H1 (cell line): ENCODE measurements around the gene TEX264. TPM values are rescaled to one million over a fixed set of nuclear protein-coding genes. Genes with fewer than 3 reads are reported as not detected.

Experiments used
- CTCF ChIA-PET: fragments of 300-600 bp; sonication (Branson Sonifier 250); formaldehyde crosslinking; loops from one replicate; lab custom pipeline; 2021; ENCODE audit not compliant: partially characterized antibody; lab: Charles Lee
- POLR2A ChIA-PET: fragments of 300-600 bp; sonication (Branson Sonifier 250); formaldehyde crosslinking; loops from one replicate; lab custom pipeline; 2021; ENCODE audit warnings: inconsistent platforms; ENCODE audit not compliant: partially characterized antibody; lab: Charles Lee
- DNase-seq, 2 experiments: peaks; one replicate each; pipeline versions ENCODE4 v3.0.0 to v3.0.0-alpha.2; 2010 to 2022; ENCODE audit warnings: low spot score in 2 of 2, low read depth in 1 of 2, mixed read lengths in 1 of 2
- FAIRE-seq: peaks from 2 replicates; lab custom pipeline; 2011; peaks lifted over from hg19 to GRCh38; lab: Jason Lieb, UNC
- H2AFZ ChIP-seq: 2 replicates; pipeline ENCODE4 v1.8.1; 2012; ENCODE audit warnings: low read length, inconsistent platforms
- H2AK5ac ChIP-seq: 2 replicates; pipeline ENCODE4 v1.6.1; 2013; ENCODE audit warnings: low read depth, low read length
- H2BK120ac ChIP-seq: replicated peaks from 2 replicates; pipeline ENCODE3; 2013; ENCODE audit warnings: low read depth, low read length, inconsistent platforms
- H2BK12ac ChIP-seq: 2 replicates; pipeline ENCODE4 v1.6.1; 2013; ENCODE audit warnings: low read depth, low read length
- H2BK15ac ChIP-seq: 2 replicates; pipeline ENCODE4 v1.6.1; 2013; ENCODE audit warnings: low read length
- H2BK20ac ChIP-seq: 2 replicates; pipeline ENCODE4 v1.6.1; 2013; ENCODE audit warnings: low read length
- H2BK5ac ChIP-seq: 2 replicates; pipeline ENCODE4 v1.6.1; 2013; ENCODE audit warnings: low read depth, low read length
- H3K14ac ChIP-seq: 2 replicates; pipeline ENCODE4 v1.6.1; 2013; ENCODE audit warnings: inconsistent platforms; ENCODE audit not compliant: insufficient read length
- H3K18ac ChIP-seq: 2 replicates; pipeline ENCODE4 v1.6.1; 2013; ENCODE audit warnings: low read length; ENCODE audit errors: extremely low read depth
- H3K23ac ChIP-seq: 2 replicates; pipeline ENCODE4 v1.6.1; 2013; ENCODE audit warnings: inconsistent platforms; ENCODE audit not compliant: insufficient read length
- H3K23me2 ChIP-seq: 2 replicates; pipeline ENCODE4 v1.6.1; 2013; ENCODE audit warnings: low read depth, low read length
- H3K27ac ChIP-seq: 2 replicates; pipeline ENCODE4 v1.6.1; 2011; ENCODE audit warnings: low read depth, low read length, inconsistent platforms
- H3K27me3 ChIP-seq, 4 experiments: replicated peaks in 1 of 4; 1 replicate in 1 of 4; 2 replicates in 3 of 4; pipeline versions ENCODE4 v1.6.1 to v1.8.1; 2011 to 2013; ENCODE audit warnings: low read length in 3 of 4, mild to moderate bottlenecking in 3 of 4, inconsistent platforms in 2 of 4, mixed read lengths in 2 of 4, moderate library complexity in 1 of 4; ENCODE audit not compliant: control insufficient read depth in 3 of 4, insufficient read depth in 3 of 4; ENCODE audit errors: extremely low read depth in 1 of 4
- H3K36me3 ChIP-seq, 4 experiments: 2 replicates each; pipeline versions ENCODE4 v1.6.1 to v1.8.1; 2011 to 2013; ENCODE audit warnings: mild to moderate bottlenecking in 4 of 4, low read length in 3 of 4, moderate library complexity in 2 of 4, control low read depth in 1 of 4, inconsistent platforms in 1 of 4; ENCODE audit not compliant: insufficient read depth in 4 of 4, control insufficient read depth in 2 of 4
- H3K4ac ChIP-seq: replicated peaks from 2 replicates; pipeline ENCODE3; 2013; ENCODE audit warnings: low read length, low read depth, mixed read lengths, inconsistent platforms; ENCODE audit not compliant: insufficient read length
- H3K4me1 ChIP-seq, 4 experiments: replicated peaks in 1 of 4; 1 replicate in 1 of 4; 2 replicates in 3 of 4; pipeline versions ENCODE4 v1.6.1 to v1.8.1; 2011 to 2013; ENCODE audit warnings: low read length in 3 of 4, inconsistent platforms in 2 of 4, mixed read lengths in 1 of 4; ENCODE audit not compliant: insufficient read depth in 4 of 4, control insufficient read depth in 3 of 4
- H3K4me2 ChIP-seq, 2 experiments: 2 replicates each; pipeline versions ENCODE4 v1.6.1 to v1.8.1; 2011 to 2013; ENCODE audit warnings: low read depth in 2 of 2, low read length in 2 of 2, control low read depth in 1 of 2, inconsistent platforms in 1 of 2, mild to moderate bottlenecking in 1 of 2; ENCODE audit not compliant: insufficient read depth in 1 of 2
- H3K4me3 ChIP-seq, 4 experiments: fragments of 200-600, 300-600 bp in 1 of 4; sonication (generic), shearing (Covaris generic), sonication (Bioruptor Twin) in 1 of 4; 2 replicates each; pipeline versions ENCODE4 v1.5.1 to v1.8.1; 2011 to 2016; ENCODE audit warnings: low read length in 4 of 4, low read depth in 3 of 4, control low read depth in 2 of 4, inconsistent platforms in 2 of 4, mild to moderate bottlenecking in 2 of 4, mixed read lengths in 1 of 4, moderate library complexity in 1 of 4; ENCODE audit not compliant: insufficient read depth in 2 of 4; ENCODE audit errors: extremely low read depth in 1 of 4
- H3K56ac ChIP-seq: replicated peaks from 2 replicates; pipeline ENCODE3; 2013; ENCODE audit warnings: low read depth, mild to moderate bottlenecking, mixed read lengths, low read length, inconsistent platforms; ENCODE audit not compliant: insufficient read length
- H3K79me1 ChIP-seq: 2 replicates; pipeline ENCODE4 v1.6.1; 2013; ENCODE audit warnings: low read depth, low read length, control low read depth
- H3K79me2 ChIP-seq, 2 experiments: 2 replicates each; pipeline versions ENCODE4 v1.6.1 to v1.8.1; 2012 to 2013; ENCODE audit warnings: low read length in 2 of 2, mild to moderate bottlenecking in 2 of 2, inconsistent platforms in 1 of 2; ENCODE audit not compliant: insufficient read depth in 2 of 2, control insufficient read depth in 1 of 2
- H3K9ac ChIP-seq, 4 experiments: replicated peaks in 1 of 4; 1 replicate in 1 of 4; 2 replicates in 3 of 4; pipeline versions ENCODE4 v1.6.1 to v1.8.1; 2011 to 2013; ENCODE audit warnings: low read depth in 3 of 4, low read length in 3 of 4, control low read depth in 2 of 4, mild to moderate bottlenecking in 2 of 4, moderate library complexity in 2 of 4, inconsistent platforms in 1 of 4; ENCODE audit errors: extremely low read depth in 1 of 4
- H3K9me3 ChIP-seq, 2 experiments: 2 replicates each; pipeline versions ENCODE4 v1.6.1 to v1.8.1; 2012 to 2013; ENCODE audit warnings: mild to moderate bottlenecking in 2 of 2, moderate library complexity in 2 of 2, control low read depth in 1 of 2, inconsistent platforms in 1 of 2, low read depth in 1 of 2, low read length in 1 of 2, mixed read lengths in 1 of 2; ENCODE audit not compliant: insufficient read depth in 2 of 2
- H4K20me1 ChIP-seq, 2 experiments: replicated peaks in 1 of 2; 2 replicates each; pipeline versions ENCODE3 to v1.8.1; 2011 to 2013; ENCODE audit warnings: inconsistent platforms in 2 of 2, low read length in 2 of 2, mild to moderate bottlenecking in 1 of 2; ENCODE audit not compliant: insufficient read depth in 2 of 2, control insufficient read depth in 1 of 2
- H4K5ac ChIP-seq: 2 replicates; pipeline ENCODE4 v1.6.1; 2013; ENCODE audit warnings: low read length, low read depth, mixed read lengths, inconsistent platforms; ENCODE audit not compliant: insufficient read length
- H4K8ac ChIP-seq: 2 replicates; pipeline ENCODE4 v1.8.0; 2013; ENCODE audit warnings: mild to moderate bottlenecking, moderate library complexity, low read length, inconsistent platforms; ENCODE audit not compliant: insufficient read depth; ENCODE audit errors: extremely low read depth
- H4K91ac ChIP-seq: replicated peaks from 2 replicates; pipeline ENCODE3; 2013; ENCODE audit warnings: low read length, mixed read lengths, inconsistent platforms; ENCODE audit not compliant: insufficient read length
- BCL11A ChIP-seq, 2 experiments: IDR thresholded peaks; one replicate each; pipeline ENCODE4 v1.6.1; 2011; ENCODE audit warnings: low read depth in 2 of 2, low read length in 2 of 2, mild to moderate bottlenecking in 2 of 2
- CBX8 ChIP-seq: fragments of 300-800, 300-1000 bp; sonication (generic); IDR thresholded peaks from 2 replicates; pipeline ENCODE4 v1.7.1; 2016; ENCODE audit warnings: low read depth, low read length, borderline replicate concordance
- CHD2 ChIP-seq: IDR thresholded peaks from 2 replicates; pipeline ENCODE4 v1.6.1; 2012; ENCODE audit warnings: low read length, improper control_type of control experiment
- CTCF ChIP-seq, 3 experiments: IDR thresholded peaks; 1 replicate in 2 of 3; 2 replicates in 1 of 3; pipeline versions ENCODE4 v1.5.1 to v1.6.1; 2011; ENCODE audit warnings: low read length in 3 of 3, mild to moderate bottlenecking in 3 of 3, inconsistent platforms in 2 of 3, low read depth in 1 of 3, moderate library complexity in 1 of 3; ENCODE audit not compliant: insufficient read depth in 1 of 3; ENCODE audit errors: control extremely low read depth in 1 of 3
- JUND ChIP-seq: IDR thresholded peaks from 2 replicates; pipeline ENCODE4 v1.6.1; 2011; ENCODE audit warnings: mild to moderate bottlenecking, improper control_type of control experiment, low read length
- MAFK ChIP-seq: IDR thresholded peaks from 2 replicates; pipeline ENCODE4 v1.6.1; 2012; ENCODE audit warnings: low read depth, mild to moderate bottlenecking, improper control_type of control experiment, low read length
- NRF1 ChIP-seq: IDR thresholded peaks from 2 replicates; pipeline ENCODE4 v1.6.1; 2011; ENCODE audit warnings: mild to moderate bottlenecking, low read depth, low read length, improper control_type of control experiment
- RFX5 ChIP-seq: IDR thresholded peaks from 2 replicates; pipeline ENCODE4 v1.6.1; 2011; ENCODE audit warnings: low read depth, low read length, improper control_type of control experiment, borderline replicate concordance
- RNF2 ChIP-seq: fragments of 200-900, 300-1000 bp; sonication (generic); IDR thresholded peaks from 2 replicates; pipeline ENCODE4 v1.7.1; 2016; ENCODE audit warnings: borderline replicate concordance, low read depth, mild to moderate bottlenecking, antibody characterized with exemption, low read length; ENCODE audit not compliant: poor library complexity, severe bottlenecking; ENCODE audit errors: missing control alignments
- TCF12 ChIP-seq: IDR thresholded peaks from 2 replicates; pipeline ENCODE4 v1.6.1; 2011; ENCODE audit warnings: low read depth, mild to moderate bottlenecking, low read length
- WGBS, 2 experiments: shearing (Covaris generic) in 1 of 2; methylation state at CpG; one replicate each; pipeline versions ENCODE4 v1.1.6 to v1.1.7; 2013 to 2015; ENCODE audit warnings: low lambda C conversion rate in 2 of 2, mixed read lengths in 2 of 2, inconsistent platforms in 1 of 2, low coverage in 1 of 2, missing lambda C conversion rate in 1 of 2; ENCODE audit not compliant: insufficient replicate concordance in 2 of 2, insufficient coverage in 1 of 2, insufficient read length in 1 of 2; ENCODE audit errors: extremely low coverage in 1 of 2, missing lambda C conversion rate in 1 of 2; 5-methylcytosine and 5-hydroxymethylcytosine counted together
- polyA plus RNA-seq, 7 experiments: library from polyadenylated mRNA; depleted of rRNA in 3 of 7; stranded (reverse) in 5 of 7; unstranded in 2 of 7; fragments of >200 nt in 5 of 7; fragments of 200-250 nt in 2 of 7; gene quantifications; 1 replicate in 5 of 7; 2 replicates in 1 of 7; 4 replicates in 1 of 7; pipeline versions ENCODE4 v1.2.1 to v1.2.3, GENCODE V29; 2011 to 2013; ENCODE audit warnings: missing spikeins in 2 of 7, mixed read lengths in 2 of 7
- total RNA-seq: library from RNA; stranded (reverse); fragmentation: NEBNext Ultra II Directional; extraction: Animal tissue kit (Norgen Biotek cat#: 25700); gene quantifications from 2 replicates; pipeline ENCODE4 v1.2.1, GENCODE V29; 2021

TEX264 gene
- total and polyA plus RNA-seq, 2 of the 8 experiments (the other 6 are each of a cell fraction or from before 2014, with no cell fraction given) = 11.2 to 35.6 TPM

GRCh38 chr3:51675201-51675611 is 4.2 kb downstream of the TEX264 start:
- Histone ChIP-seq H3K79me2 (no peaks in the 10 kb centered on the region), H4K20me1 (no peaks in the 10 kb centered on the region), H2BK120ac (no peak overlapping the region), H4K8ac (no peak overlapping the region), H2BK15ac (no peak overlapping the region), H3K36me3 (no peaks in the 10 kb centered on the region), H3K27me3 (no peaks in the 10 kb centered on the region), H2BK20ac (no peak overlapping the region), H4K91ac (no peak overlapping the region), H3K79me1 (peaks cover 3% of the 10 kb centered on the region; the same call in 1 of the 2 replicates), H3K4me3 (no peak overlapping the region), H3K23me2 (peaks cover 7% of the 10 kb centered on the region; the same call in 1 of the 2 replicates), H2BK12ac (no peak overlapping the region), H3K14ac (no peak overlapping the region), H3K23ac (no peak overlapping the region), H3K9ac (no peak overlapping the region), H3K27ac (no peak overlapping the region), H2AK5ac (no peak overlapping the region), H3K9me3 (no peaks in the 10 kb centered on the region), H2BK5ac (no peak overlapping the region), H4K5ac (no peak overlapping the region), H3K4me1 (peaks cover 0 to 10% (median 5%) of the 10 kb centered on the region in 4 experiments; a peak in 4 of 7 replicates), H3K18ac (no peak overlapping the region), H3K56ac (no peak overlapping the region), H3K4me2 (no peak overlapping the region), H3K4ac (no peak overlapping the region), H2AFZ (no peak overlapping the region)
- WGBS, 2 experiments = 97% methylated on average over 2 of the region's 2 CpGs; no CpG with 5 or more reads in 1 of the 2 experiments
- CTCF ChIA-PET = interaction anchor here (0.7 to 10.9 kb wide), 11 partner anchors 9 to 330 kb away, joined by 3 to 137 read pairs (median 4); partner anchors contain the start of gene DCAF1
- FAIRE-seq (no peak), DNase-seq (no peak)
- POLR2A ChIA-PET = interaction anchor here (0.5 kb wide), 1 partner anchor 20 kb away, joined by 3 read pairs; no protein-coding TSS in a partner anchor
- no peak for TF ChIP-seq RFX5
- TF ChIP-seq RNF2 = no peak
- no peak for TF ChIP-seq MAFK
- no peak for TF ChIP-seq BCL11A (IDR thresholded peaks at IDR 0.05; ENCODE audit: low read depth in 2 of 2, low read length in 2 of 2)
- no peak for TF ChIP-seq NRF1
- TF ChIP-seq CHD2 = no peak
- TF ChIP-seq CBX8 = no peak
- TF ChIP-seq CTCF (IDR thresholded peaks at IDR 0.05; ENCODE audit: control extremely low read depth in 1 of 3, insufficient read depth in 1 of 3, low read depth in 1 of 3, low read length in 3 of 3) = no peak
- TF ChIP-seq JUND = no peak
- TF ChIP-seq TCF12 = no peak
